Activated CD4-positive, CD25-positive, alpha-beta regulatory T cell treated with anti-CD3 and anti-CD28 coated beads, Interleukin-2, amount 50 U/mL, for 24 hours (primary cell): ENCODE results near the gene ARID3A.

Source experiments
- ATAC-seq, 2 donors: fragments of 150-1000 bp; cut with Tn5 transposase; one replicate each; pipeline ENCODE4 v1.10.0; 2021; ENCODE audit warnings: mild to moderate bottlenecking in 1 of 2, moderate library complexity in 1 of 2

Gene ARID3A

GRCh38 chr19:932648-933552, 7.1 kb downstream of the ARID3A start:
- peak; percentile 41 to 43 for ATAC-seq

- ATAC-seq: no peak
Observed at GRCh38 chr19:933553-933882, 7.7 kb downstream of the ARID3A start.

- no peak for ATAC-seq
Observed at GRCh38 chr19:934197-934840, 8.5 kb downstream of the ARID3A start.

GRCh38 chr19:934865-935479, 9.1 kb downstream of the ARID3A start:
- ATAC-seq: no peak

DNA sequence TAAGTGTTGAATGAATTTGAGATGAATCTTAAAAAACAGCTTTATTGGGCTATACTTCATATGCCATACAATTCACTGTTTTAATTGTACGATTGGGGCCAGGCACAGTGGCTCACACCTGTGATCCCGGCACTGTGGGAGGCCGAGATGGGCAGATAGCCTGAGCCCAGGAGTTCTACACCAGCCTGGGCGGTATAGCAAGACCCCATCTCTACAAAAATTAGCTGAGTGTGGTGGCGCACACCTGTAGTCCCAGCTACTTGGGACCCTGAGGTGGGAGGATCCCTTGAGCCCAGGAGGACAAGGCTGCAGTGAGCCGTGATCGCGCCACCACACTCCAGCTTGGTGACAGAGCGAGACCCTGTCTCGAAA, 10.3 kb downstream of the ARID3A start:
- no peak for ATAC-seq

DNA sequence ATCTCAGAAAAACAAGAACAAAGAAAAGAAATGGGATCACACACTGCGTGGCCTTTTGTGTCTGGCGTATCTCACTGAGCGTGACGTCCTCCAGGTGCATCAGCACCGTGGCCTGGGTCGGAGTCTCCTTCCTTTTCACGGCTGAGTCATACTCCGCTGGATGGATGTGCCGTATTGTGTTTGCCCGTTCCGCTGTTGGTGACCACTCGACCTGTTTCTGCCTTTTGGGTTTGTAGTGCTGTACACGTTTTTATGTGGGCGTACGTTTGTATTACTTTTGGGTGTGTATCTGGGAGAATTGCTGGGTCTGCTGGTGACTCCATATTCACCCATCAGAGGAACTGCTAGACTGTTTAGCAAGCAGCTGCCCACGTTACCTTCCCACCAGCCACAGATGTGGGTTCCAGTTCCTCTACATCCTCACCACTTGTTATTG, 11.4 kb downstream of the ARID3A start:
- ATAC-seq: peak; percentile 25 to 30

DNA sequence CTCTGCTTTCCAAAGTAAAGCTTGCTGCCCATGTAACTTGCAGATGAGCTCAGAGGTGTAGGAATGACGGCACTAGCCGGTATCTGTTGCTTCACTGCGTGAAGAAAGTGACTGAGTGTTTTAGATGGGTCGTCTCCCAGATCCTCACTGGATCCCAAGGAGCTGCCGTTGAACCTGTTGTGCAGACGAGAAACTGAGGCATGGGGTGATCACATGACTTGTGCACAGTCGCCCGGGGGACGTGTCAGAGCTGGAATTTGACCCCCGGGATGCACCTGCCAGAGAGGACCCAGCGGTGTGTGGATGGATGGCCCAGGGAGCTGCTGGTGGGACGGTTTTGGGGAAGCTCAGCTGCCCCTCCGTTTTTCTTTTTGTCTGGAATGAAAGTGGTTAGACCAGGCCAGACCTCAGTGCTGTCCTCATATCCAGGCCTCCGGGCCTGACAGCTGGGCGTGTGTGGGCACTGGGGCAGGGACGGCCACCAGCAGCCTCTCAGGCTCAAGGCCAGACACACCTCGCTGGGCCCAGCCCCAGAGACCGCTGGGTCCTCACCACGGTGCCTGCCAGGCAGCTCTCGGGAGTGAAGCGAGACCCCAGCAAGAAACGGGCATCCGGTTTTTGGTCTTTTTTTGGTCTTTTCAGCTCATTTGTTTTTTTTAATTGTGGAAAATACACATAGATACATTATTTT, 12.5 kb downstream of the ARID3A start:
- ATAC-seq: no peak

DNA sequence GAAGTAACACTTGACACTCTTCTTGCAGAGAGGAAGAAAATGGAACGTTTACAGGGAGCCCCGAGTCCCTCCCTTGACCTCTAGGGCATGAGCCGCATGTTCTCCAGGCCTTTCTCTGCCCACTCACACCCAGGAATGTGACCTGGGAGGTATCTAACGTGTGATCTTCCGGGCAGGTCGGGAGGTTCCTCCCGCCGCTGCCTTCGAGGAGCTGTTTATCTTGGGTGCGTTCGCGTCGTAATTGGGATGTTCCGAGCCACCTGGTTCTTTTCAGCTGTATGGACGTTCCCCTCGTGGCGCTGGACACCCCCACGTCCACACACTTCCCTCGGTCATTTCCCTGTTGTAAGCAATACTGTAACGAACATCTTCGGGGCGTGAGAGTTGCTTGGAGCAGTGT, 13.6 kb downstream of the ARID3A start:
- no peak for ATAC-seq

- no peak for ATAC-seq
Observed at GRCh38 chr19:939922-940321, 14.1 kb downstream of the ARID3A start.

DNA sequence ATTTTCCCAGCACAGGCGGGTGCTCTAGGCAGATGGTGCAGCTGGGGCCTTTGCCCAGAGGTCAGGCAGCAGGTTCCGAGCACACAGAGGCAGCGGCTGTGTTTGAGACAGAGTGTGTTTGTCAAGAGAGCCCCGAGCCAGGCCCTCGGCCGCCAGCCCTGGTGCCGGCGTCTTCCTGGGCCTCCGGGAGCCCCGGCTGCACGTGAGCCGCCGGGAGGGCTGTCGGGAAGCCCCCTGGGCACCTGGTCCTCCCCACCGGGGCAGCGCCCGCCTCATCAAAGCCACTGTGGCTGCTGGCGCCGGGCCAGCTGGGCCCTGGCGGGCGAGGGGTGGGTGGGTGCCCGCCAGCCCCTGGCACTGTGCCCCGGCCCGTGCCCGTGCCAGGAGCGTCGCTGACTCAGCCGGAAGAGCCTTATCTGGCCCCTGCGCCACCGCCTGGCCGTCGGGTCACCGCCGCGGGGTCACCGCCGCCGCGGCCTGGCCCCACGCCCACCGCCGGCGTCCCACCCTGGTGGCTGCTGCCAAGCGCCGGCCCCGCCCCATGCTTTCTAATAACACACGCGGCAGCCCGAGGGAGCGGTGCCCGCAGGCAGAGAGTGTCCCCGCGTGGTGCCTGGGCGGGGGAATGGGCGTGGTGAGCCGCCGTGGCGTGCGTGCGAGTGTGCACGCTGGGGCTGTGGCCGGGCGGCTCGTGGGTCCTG, 14.9 kb downstream of the ARID3A start:
- ATAC-seq: peak; percentile 82 to 87

DNA sequence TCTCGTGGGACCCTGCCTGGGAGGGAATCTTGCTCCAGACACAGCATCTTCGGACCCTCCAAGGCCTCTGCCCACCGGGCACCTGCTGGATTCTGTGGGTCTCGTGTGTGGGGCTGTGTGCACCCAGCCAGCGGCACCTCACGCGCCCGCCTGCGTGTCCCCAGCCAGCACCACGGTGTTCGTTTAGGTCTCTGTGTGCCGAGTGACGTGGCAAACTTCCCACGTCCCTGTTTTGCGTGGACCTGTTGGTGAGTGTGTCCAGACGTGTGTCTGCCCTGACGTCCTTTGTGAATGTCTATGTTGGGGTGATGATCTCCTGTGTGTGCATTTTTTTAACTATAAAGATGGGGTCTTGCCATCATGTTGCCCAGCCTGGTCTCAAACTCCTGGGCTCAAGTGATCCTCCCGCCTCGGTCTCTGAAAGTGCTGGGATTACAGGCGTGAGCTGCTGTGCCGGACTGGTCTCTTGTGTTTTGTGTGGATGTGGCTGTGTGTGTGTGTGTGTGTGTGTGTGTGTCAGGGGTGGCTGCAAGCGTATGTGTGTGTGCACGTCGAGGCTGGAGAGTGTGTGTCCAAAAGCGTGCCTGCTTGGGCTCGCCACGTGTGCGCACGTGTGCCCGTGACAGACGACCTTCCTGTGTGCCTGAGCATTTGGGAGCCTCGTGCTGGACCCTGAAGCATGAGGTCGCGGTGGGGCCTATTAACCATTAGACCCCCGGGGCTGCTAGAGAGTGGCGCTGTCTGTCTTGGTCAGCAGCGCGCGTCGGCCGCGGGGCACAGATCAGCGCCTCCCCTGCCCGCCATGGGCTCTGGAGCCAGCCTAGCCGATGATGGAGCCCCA, 15.7 kb downstream of the ARID3A start:
- ATAC-seq: no peak

GRCh38 chr19:942133-942645, 16.4 kb downstream of the ARID3A start:
- ATAC-seq: no peak

GRCh38 chr19:943551-944170, 17.8 kb downstream of the ARID3A start:
- ATAC-seq: no peak

- ATAC-seq: no peak
Observed at GRCh38 chr19:944171-944567, 18.3 kb downstream of the ARID3A start.

GRCh38 chr19:944663-945241, 18.9 kb downstream of the ARID3A start:
- no peak for ATAC-seq

DNA sequence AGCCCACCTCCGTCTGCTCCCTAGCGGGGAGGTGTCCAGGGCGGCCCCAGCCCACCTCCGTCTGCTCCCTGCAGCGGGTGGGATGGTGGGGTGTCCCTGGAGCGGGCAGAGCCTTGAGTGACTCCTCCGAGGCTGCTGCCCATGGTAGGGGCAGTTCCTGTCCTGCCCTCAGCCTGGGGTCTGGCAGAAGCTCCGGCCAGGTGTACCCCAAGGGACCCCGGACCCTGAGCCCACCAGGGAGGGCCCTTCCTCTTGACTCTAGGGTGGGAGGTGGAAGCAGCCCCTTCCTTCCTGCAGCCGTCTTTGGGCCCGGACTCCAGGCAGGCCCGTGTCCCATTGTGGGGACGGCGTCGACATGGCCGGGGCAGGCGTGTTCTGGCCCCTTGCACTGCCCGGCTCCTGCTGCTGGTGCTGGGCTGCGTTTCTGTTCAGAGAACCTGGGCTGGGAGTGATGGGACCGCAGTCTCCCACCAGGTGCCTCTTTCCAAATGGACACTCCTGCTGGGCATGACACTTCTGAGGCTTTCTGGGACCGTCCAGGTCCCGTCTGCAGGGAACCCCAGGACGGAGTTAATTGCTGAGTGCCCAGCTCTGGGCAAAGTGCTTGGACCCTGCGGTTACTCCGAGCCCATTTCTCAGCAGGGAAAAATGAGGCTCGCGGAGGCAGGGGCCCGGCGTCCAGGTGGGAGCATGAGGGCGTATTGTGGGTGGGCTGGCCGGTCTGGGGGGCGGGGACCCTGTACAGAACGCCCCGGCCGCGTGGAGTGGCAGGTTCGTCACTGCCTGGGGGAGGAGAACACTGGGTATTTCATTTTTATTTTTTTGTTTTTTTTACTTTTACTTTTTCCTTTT, 19.8 kb downstream of the ARID3A start:
- no peak for ATAC-seq

- ATAC-seq: peak in 1 of 2 donors; percentile 51
Observed at GRCh38 chr19:947090-947706, 21.4 kb downstream of the ARID3A start.

- peak; percentile 60 to 70 for ATAC-seq
Observed at GRCh38 chr19:947707-948539, 22.1 kb downstream of the ARID3A start.
